Testis (tissue), 2 donors: ENCODE data around the gene PCNX4.

Experiments
- CTCF ChIP-seq, 3 experiments: fragments of 450-650 bp in 2 of 3; fragments of 200-600 bp in 1 of 3; sonication (generic) in 1 of 3; IDR thresholded peaks; one replicate each; pipeline ENCODE4 v1.5.1; 2016 to 2019; ENCODE audit warnings: antibody characterized with exemption in 3 of 3, mild to moderate bottlenecking in 2 of 3, moderate library complexity in 1 of 3
- POLR2A ChIP-seq: fragments of 450-650 bp; IDR thresholded peaks from one replicate; pipeline ENCODE4 v1.6.1; 2017; ENCODE audit warnings: antibody characterized with exemption, mild to moderate bottlenecking, moderate library complexity

GRCh38 chr14:60061371-60061770 is 30.4 kb upstream of the PCNX4 start:
- TF ChIP-seq CTCF (IDR thresholded peaks at IDR 0.05) (no peak), POLR2A (no peak)
